H9 (cell line): ENCODE results near the gene AIFM1. TPM values are rescaled to one million over a fixed set of nuclear protein-coding genes. Genes with fewer than 3 reads are reported as not detected.

Source experiments
- DNase-seq: peaks from one replicate; pipeline ENCODE4 v3.0.0-alpha.2; 2017
- H2AFZ ChIP-seq: one replicate; pipeline ENCODE4 v1.6.1; 2013; ENCODE audit warnings: mild to moderate bottlenecking, low read length, control low read depth, moderate library complexity
- H2AK5ac ChIP-seq: 2 replicates; pipeline ENCODE4 v1.6.1; 2013; ENCODE audit warnings: low read length, control low read depth, mixed read lengths; ENCODE audit not compliant: insufficient read length
- H2BK120ac ChIP-seq: one replicate; pipeline ENCODE4 v1.6.1; 2013; ENCODE audit warnings: low read depth, mild to moderate bottlenecking, low read length, control low read depth, inconsistent platforms; ENCODE audit not compliant: poor library complexity, severe bottlenecking
- H2BK12ac ChIP-seq: 2 replicates; pipeline ENCODE4 v1.6.1; 2013; ENCODE audit warnings: low read length, control low read depth, mixed read lengths, low read depth; ENCODE audit not compliant: insufficient read length
- H2BK15ac ChIP-seq: 2 replicates; pipeline ENCODE4 v1.6.1; 2013; ENCODE audit warnings: low read depth, low read length, control low read depth
- H2BK20ac ChIP-seq: one replicate; pipeline ENCODE4 v1.6.1; 2013; ENCODE audit warnings: low read depth, mild to moderate bottlenecking, low read length, control low read depth, inconsistent platforms; ENCODE audit not compliant: poor library complexity, severe bottlenecking
- H2BK5ac ChIP-seq: 2 replicates; pipeline ENCODE4 v1.6.1; 2013; ENCODE audit warnings: low read length, control low read depth, mixed read lengths; ENCODE audit not compliant: insufficient read length
- H3K14ac ChIP-seq: 2 replicates; pipeline ENCODE4 v1.6.1; 2013; ENCODE audit warnings: low read length, control low read depth; ENCODE audit not compliant: insufficient read depth
- H3K18ac ChIP-seq: 2 replicates; pipeline ENCODE4 v1.6.1; 2013; ENCODE audit warnings: low read depth, mild to moderate bottlenecking, mixed read lengths, low read length, control low read depth; ENCODE audit not compliant: insufficient read length
- H3K23ac ChIP-seq: 2 replicates; pipeline ENCODE4 v1.6.1; 2013; ENCODE audit warnings: low read length, control low read depth, mixed read lengths, low read depth; ENCODE audit not compliant: insufficient read length
- H3K23me2 ChIP-seq: 2 replicates; pipeline ENCODE4 v1.6.1; 2013; ENCODE audit warnings: low read depth, mild to moderate bottlenecking, mixed read lengths, low read length, control low read depth; ENCODE audit not compliant: insufficient read length, poor library complexity, severe bottlenecking
- H3K27ac ChIP-seq: 2 replicates; pipeline ENCODE4 v1.5.1; 2013; ENCODE audit warnings: low read length, control low read depth, mixed read lengths, low read depth; ENCODE audit not compliant: insufficient read length
- H3K27me3 ChIP-seq: 2 replicates; pipeline ENCODE4 v1.6.1; 2013; ENCODE audit warnings: low read length, control low read depth, inconsistent platforms; ENCODE audit not compliant: insufficient read depth
- H3K4ac ChIP-seq: 2 replicates; pipeline ENCODE4 v1.6.1; 2013; ENCODE audit warnings: low read depth, mild to moderate bottlenecking, control low read depth, inconsistent platforms, low read length, moderate library complexity
- H3K4me1 ChIP-seq: 2 replicates; pipeline ENCODE4 v1.6.1; 2013; ENCODE audit warnings: low read length, control low read depth, inconsistent platforms; ENCODE audit not compliant: insufficient read depth
- H3K4me2 ChIP-seq: 2 replicates; pipeline ENCODE4 v1.6.1; 2013; ENCODE audit warnings: low read length, control low read depth, mixed read lengths; ENCODE audit not compliant: insufficient read length, insufficient read depth
- H3K56ac ChIP-seq: 2 replicates; pipeline ENCODE4 v1.6.1; 2013; ENCODE audit warnings: low read depth, mild to moderate bottlenecking, mixed read lengths, low read length, control low read depth; ENCODE audit not compliant: insufficient read length
- H3K79me1 ChIP-seq: 2 replicates; pipeline ENCODE4 v1.6.1; 2013; ENCODE audit warnings: low read depth, mild to moderate bottlenecking, moderate library complexity, low read length, control low read depth, inconsistent platforms; ENCODE audit not compliant: insufficient read depth, poor library complexity, severe bottlenecking
- H3K79me2 ChIP-seq: 2 replicates; pipeline ENCODE4 v1.6.1; 2013; ENCODE audit warnings: low read length, control low read depth, inconsistent platforms; ENCODE audit not compliant: insufficient read depth
- H3K9ac ChIP-seq: 2 replicates; pipeline ENCODE4 v1.6.1; 2013; ENCODE audit warnings: low read length, control low read depth, mixed read lengths; ENCODE audit not compliant: insufficient read length; ENCODE audit errors: extremely low read depth
- H3K9me3 ChIP-seq: one replicate; pipeline ENCODE4 v1.6.1; 2013; ENCODE audit warnings: low read depth, low read length, inconsistent platforms; ENCODE audit not compliant: control insufficient read depth
- H3T11ph ChIP-seq: one replicate; pipeline ENCODE4 v1.6.1; 2013; ENCODE audit warnings: mild to moderate bottlenecking, low read length, control low read depth, inconsistent platforms
- H4K20me1 ChIP-seq: one replicate; pipeline ENCODE4 v1.6.1; 2013; ENCODE audit not compliant: control insufficient read depth, insufficient read length, insufficient read depth
- H4K5ac ChIP-seq: 2 replicates; pipeline ENCODE4 v1.6.1; 2013; ENCODE audit warnings: low read depth, mild to moderate bottlenecking, mixed read lengths, low read length, control low read depth; ENCODE audit not compliant: insufficient read length
- H4K8ac ChIP-seq: replicated peaks from 2 replicates; pipeline ENCODE4 v1.6.1; 2013; ENCODE audit warnings: low read length, control low read depth, mixed read lengths, low read depth; ENCODE audit not compliant: insufficient read length
- H4K91ac ChIP-seq: 2 replicates; pipeline ENCODE4 v1.6.1; 2013; ENCODE audit warnings: low read depth, mild to moderate bottlenecking, moderate library complexity, mixed read lengths, low read length, control low read depth; ENCODE audit not compliant: insufficient read length
- H3K27ac Mint-ChIP-seq, 3 experiments: 2 replicates in 2 of 3; 3 replicates in 1 of 3; pipeline ENCODE4 v1.8.0; 2020 to 2021; ENCODE audit warnings: mixed read lengths in 3 of 3, mild to moderate bottlenecking in 1 of 3, moderate library complexity in 1 of 3
- H3K27me3 Mint-ChIP-seq: 2 replicates; pipeline ENCODE4 v1.8.0; 2021; ENCODE audit warnings: low read depth, mild to moderate bottlenecking, moderate library complexity, mixed read lengths
- H3K36me3 Mint-ChIP-seq, 3 experiments: 2 replicates in 2 of 3; 3 replicates in 1 of 3; pipeline ENCODE4 v1.8.0; 2020 to 2021; ENCODE audit warnings: low read depth in 3 of 3, mixed read lengths in 3 of 3; ENCODE audit not compliant: insufficient read depth in 1 of 3
- H3K4me1 Mint-ChIP-seq, 2 experiments: 2 replicates each; pipeline ENCODE4 v1.8.0; 2020; ENCODE audit warnings: mixed read lengths in 2 of 2
- H3K4me3 Mint-ChIP-seq, 2 experiments: 2 replicates in 1 of 2; 3 replicates in 1 of 2; pipeline ENCODE4 v1.8.0; 2020 to 2021; ENCODE audit warnings: mild to moderate bottlenecking in 2 of 2, mixed read lengths in 2 of 2, moderate library complexity in 1 of 2
- H3K9me3 Mint-ChIP-seq, 2 experiments: 2 replicates in 1 of 2; 3 replicates in 1 of 2; pipeline ENCODE4 v1.8.0; 2020; ENCODE audit warnings: mild to moderate bottlenecking in 2 of 2, mixed read lengths in 2 of 2, moderate library complexity in 1 of 2
- CTCF ChIP-seq: fragments of 200-600 bp; sonication (generic); conservative IDR thresholded peaks from 3 replicates; pipeline ENCODE4 v1.8.0; 2021; ENCODE audit warnings: antibody characterized with exemption, mild to moderate bottlenecking
- WGBS: extraction: QIAGEN DNeasy Blood & Tissue Kit; methylation state at CpG from one replicate; pipeline ENCODE4 v1.1.7; 2013; ENCODE audit warnings: missing lambda C conversion rate, low lambda C conversion rate, mixed read lengths; ENCODE audit not compliant: insufficient read length; ENCODE audit errors: extremely low coverage; 5-methylcytosine and 5-hydroxymethylcytosine counted together
- total RNA-seq: library from RNA; stranded (reverse); gene quantifications from 2 replicates; pipeline ENCODE4 v1.2.1, GENCODE V29; 2021

Gene AIFM1
- total RNA-seq, 1 experiment from 2014 or later, result 43.7 TPM

- peaks cover 4% of the 10 kb centered on the region for H3K27me3 Mint-ChIP-seq
- H3K4me1 ChIP-seq, result no peaks in the 10 kb centered on the region
Measured at GRCh38 chrX:130184168-130184567, 18.5 kb upstream of the AIFM1 start.

More at GRCh38 chrX:130184168-130184567, 18.5 kb upstream of the AIFM1 start:
- H3T11ph ChIP-seq, result no peak overlapping the region
- H3K18ac ChIP-seq, result no peak overlapping the region
- no peak overlapping the region for H3K23ac ChIP-seq
- H4K91ac ChIP-seq, result no peak overlapping the region
- H3K79me1 ChIP-seq, result no peaks in the 10 kb centered on the region
- H3K9me3 ChIP-seq, result peaks cover 7% of the 10 kb centered on the region
- H3K27ac ChIP-seq, result no peak overlapping the region
- H3K14ac ChIP-seq, result no peak overlapping the region
- H2BK12ac ChIP-seq, result no peak overlapping the region
- no peak overlapping the region for H2AFZ ChIP-seq
- H3K4me3 Mint-ChIP-seq, result no peak overlapping the region
- H3K23me2 ChIP-seq, result no peaks in the 10 kb centered on the region
- H3K27ac Mint-ChIP-seq, result no peak overlapping the region
- H3K9me3 Mint-ChIP-seq, result peaks cover 0 to 64% of the 10 kb centered on the region in 2 experiments; a peak in 2 of 5 replicates
- no peak overlapping the region for H4K5ac ChIP-seq
- H3K4me1 Mint-ChIP-seq, result no peaks in the 10 kb centered on the region
- H3K9ac ChIP-seq, result no peak overlapping the region
- no peak overlapping the region for H2AK5ac ChIP-seq
- H2BK5ac ChIP-seq, result no peak overlapping the region
- no peaks in the 10 kb centered on the region for H3K27me3 ChIP-seq
- H3K4ac ChIP-seq, result no peak overlapping the region
- H3K79me2 ChIP-seq, result no peaks in the 10 kb centered on the region; the same call in 1 of the 2 replicates
- H2BK120ac ChIP-seq, result no peak overlapping the region
- H4K20me1 ChIP-seq, result no peaks in the 10 kb centered on the region
- DNase-seq, result no peak
- no peak overlapping the region for H3K56ac ChIP-seq
- no CpG with 5 or more reads among the region's 11 CpGs for WGBS
- peaks cover 0 to 6% (median 0%) of the 10 kb centered on the region in 3 experiments; a peak in 4 of 7 replicates for H3K36me3 Mint-ChIP-seq
- no peak overlapping the region for H4K8ac ChIP-seq
- no peak for TF ChIP-seq CTCF
- no peak overlapping the region for H2BK20ac ChIP-seq
- H3K4me2 ChIP-seq, result no peak overlapping the region
- no peak overlapping the region for H2BK15ac ChIP-seq
